WTC11 (cell line): Measurements from ENCODE around the gene BICC1. TPM values are rescaled to one million over a fixed set of nuclear protein-coding genes. Genes with fewer than 3 reads are reported as not detected.

Experiments used
- ATAC-seq: fragments of 200-7000 bp; cut with Tn5 transposase; 2 replicates; pipeline ENCODE4 v1.10.0; 2021; ENCODE audit warnings: mild to moderate bottlenecking, moderate library complexity
- CTCF ChIA-PET: fragments of 300-600 bp; sonication (Branson Sonifier 250); formaldehyde crosslinking; loops from one replicate; lab custom pipeline; 2021; ENCODE audit warnings: antibody characterized with exemption; lab: Charles Lee
- POLR2A ChIA-PET: fragments of 350-600 bp; sonication (Branson Sonifier 250); formaldehyde crosslinking; loops from one replicate; lab custom pipeline; 2021; ENCODE audit warnings: antibody characterized with exemption; lab: Charles Lee
- DNase-seq: peaks from one replicate; pipeline ENCODE4 v3.0.0; 2021; ENCODE audit warnings: low spot score
- H3K27ac Mint-ChIP-seq: 2 replicates; pipeline ENCODE4 v1.8.0; 2021; ENCODE audit warnings: mixed read lengths
- H3K27me3 Mint-ChIP-seq: 2 replicates; pipeline ENCODE4 v1.8.0; 2021; ENCODE audit warnings: low read depth, mild to moderate bottlenecking, moderate library complexity, mixed read lengths
- H3K36me3 Mint-ChIP-seq: 2 replicates; pipeline ENCODE4 v1.8.0; 2021; ENCODE audit warnings: mixed read lengths
- H3K4me1 Mint-ChIP-seq: 2 replicates; pipeline ENCODE4 v1.8.0; 2022; ENCODE audit warnings: mixed read lengths
- H3K4me3 Mint-ChIP-seq: 2 replicates; pipeline ENCODE4 v1.8.0; 2021; ENCODE audit warnings: mild to moderate bottlenecking, moderate library complexity, mixed read lengths
- H3K9me3 Mint-ChIP-seq: 2 replicates; pipeline ENCODE4 v1.8.0; 2021; ENCODE audit warnings: mixed read lengths
- ATF2 ChIP-seq: sonication (generic); formaldehyde crosslinking; IDR thresholded peaks from 2 replicates; pipeline ENCODE4 v1.8.1; 2022; ENCODE audit warnings: low read depth, missing genetic modification reagents, borderline replicate concordance
- CDX4 ChIP-seq: fragments of 250-450 bp; sonication (Bioruptor Pico); IDR thresholded peaks from 2 replicates; pipeline ENCODE4 v1.9.0; 2021; ENCODE audit warnings: moderate library complexity, mild to moderate bottlenecking, inconsistent platforms, borderline replicate concordance
- CREB1 ChIP-seq: sonication (generic); formaldehyde crosslinking; IDR thresholded peaks from 2 replicates; pipeline ENCODE4 v1.8.0; 2023; ENCODE audit warnings: mild to moderate bottlenecking, missing genetic modification reagents
- E2F1 ChIP-seq: sonication (generic); formaldehyde crosslinking; IDR thresholded peaks from 2 replicates; pipeline ENCODE4 v1.8.0; 2022; ENCODE audit warnings: mild to moderate bottlenecking, missing genetic modification reagents
- EMX1 ChIP-seq: fragments of 250-450 bp; sonication (Bioruptor Pico); IDR thresholded peaks from 2 replicates; pipeline ENCODE4 v1.8.0; 2021; ENCODE audit warnings: mild to moderate bottlenecking
- MAX ChIP-seq: sonication (generic); formaldehyde crosslinking; IDR thresholded peaks from 2 replicates; pipeline ENCODE4 v1.8.0; 2022; ENCODE audit warnings: mild to moderate bottlenecking, missing genetic modification reagents
- NFATC4 ChIP-seq: fragments of 250-450 bp; sonication (Bioruptor Pico); IDR thresholded peaks from 2 replicates; pipeline ENCODE4 v1.9.0; 2021; ENCODE audit warnings: mild to moderate bottlenecking
- NFE2L1 ChIP-seq: sonication (generic); formaldehyde crosslinking; IDR thresholded peaks from 2 replicates; pipeline ENCODE4 v1.8.1; 2023; ENCODE audit warnings: missing genetic modification reagents
- NR2C2 ChIP-seq: sonication (generic); formaldehyde crosslinking; IDR thresholded peaks from 2 replicates; pipeline ENCODE4 v1.8.0; 2022; ENCODE audit warnings: mild to moderate bottlenecking, missing genetic modification reagents
- PRDM15 ChIP-seq: sonication (generic); formaldehyde crosslinking; IDR thresholded peaks from 2 replicates; pipeline ENCODE4 v1.8.0; 2022; ENCODE audit warnings: missing genetic modification reagents
- PREB ChIP-seq: sonication (generic); formaldehyde crosslinking; IDR thresholded peaks from 2 replicates; pipeline ENCODE4 v1.8.1; 2022; ENCODE audit warnings: mild to moderate bottlenecking, missing genetic modification reagents, moderate library complexity, borderline replicate concordance
- PRRX2 ChIP-seq: fragments of 250-450 bp; sonication (Bioruptor Pico); IDR thresholded peaks from 2 replicates; pipeline ENCODE4 v1.8.0; 2021; ENCODE audit warnings: mild to moderate bottlenecking
- TCF7 ChIP-seq: sonication (generic); formaldehyde crosslinking; IDR thresholded peaks from 2 replicates; pipeline ENCODE4 v1.8.0; 2022; ENCODE audit warnings: mild to moderate bottlenecking, low read depth, missing genetic modification reagents, moderate library complexity
- TEAD4 ChIP-seq: sonication (generic); formaldehyde crosslinking; IDR thresholded peaks from 2 replicates; pipeline ENCODE4 v1.8.0; 2022; ENCODE audit warnings: mild to moderate bottlenecking, missing genetic modification reagents
- ZMAT4 ChIP-seq: fragments of 250-450 bp; sonication (Bioruptor Pico); IDR thresholded peaks from 2 replicates; pipeline ENCODE4 v1.9.0; 2021; ENCODE audit warnings: mild to moderate bottlenecking
- ZNF263 ChIP-seq: sonication (generic); formaldehyde crosslinking; IDR thresholded peaks from 2 replicates; pipeline ENCODE4 v1.8.1; 2022; ENCODE audit warnings: low read depth, mild to moderate bottlenecking, moderate library complexity, missing genetic modification reagents
- ZNF423 ChIP-seq: fragments of 250-450 bp; sonication (Bioruptor Pico); IDR thresholded peaks from 2 replicates; pipeline ENCODE4 v2.1.2; 2022; ENCODE audit warnings: mild to moderate bottlenecking, moderate library complexity
- ZNF425 ChIP-seq: fragments of 250-450 bp; sonication (Bioruptor Pico); conservative IDR thresholded peaks from 2 replicates; pipeline ENCODE4 v1.9.0; 2021; ENCODE audit warnings: mild to moderate bottlenecking
- ZSCAN18 ChIP-seq: fragments of 250-450 bp; sonication (Bioruptor Pico); IDR thresholded peaks from 2 replicates; pipeline ENCODE4 v2.1.2; 2022; ENCODE audit warnings: mild to moderate bottlenecking, moderate library complexity
- total RNA-seq: library from RNA; stranded (reverse); gene quantifications from 3 replicates; pipeline ENCODE4 v1.2.3, GENCODE V29; 2021

The BICC1 gene
- total RNA-seq, 1 experiment from 2014 or later: 0.61 TPM

GRCh38 chr10:58731276-58731675, 218.6 kb downstream of the BICC1 start:
- TF ChIP-seq TEAD4 (CRISPR knock-in tag) (no peak), EMX1 (CRISPR knock-in tag) (no peak), E2F1 (CRISPR knock-in tag) (no peak)
- TF ChIP-seq, all 79 proteins: peak for 0
- H3K4me3 Mint-ChIP-seq: no peak overlapping the region
- POLR2A ChIA-PET: no interaction called here

GRCh38 chr10:58733436-58733835, 220.8 kb downstream of the BICC1 start:
- no peak for ATAC-seq
- H3K9me3 Mint-ChIP-seq: peaks cover 39% of the 10 kb centered on the region
- CTCF ChIA-PET: interaction anchor here (0.5 kb wide), 1 partner anchor 9 kb away, joined by 3 read pairs; no protein-coding TSS in a partner anchor
- no peaks in the 10 kb centered on the region for H3K27me3 Mint-ChIP-seq
- TF ChIP-seq ATF2 (CRISPR knock-in tag) (no peak), PRRX2 (CRISPR knock-in tag) (no peak), ZNF263 (no peak), ZNF423 (CRISPR knock-in tag) (no peak)
- TF ChIP-seq, all 79 proteins: peak for 0
- no peaks in the 10 kb centered on the region; the same call in 1 of the 2 replicates for H3K4me1 Mint-ChIP-seq
- H3K27ac Mint-ChIP-seq: no peak overlapping the region
- no peak overlapping the region for H3K4me3 Mint-ChIP-seq
- POLR2A ChIA-PET: no interaction called here
- H3K36me3 Mint-ChIP-seq: peaks cover 24% of the 10 kb centered on the region
- DNase-seq: no peak

More at GRCh38 chr10:58731276-58731675, 218.6 kb downstream of the BICC1 start:
- H3K27me3 Mint-ChIP-seq: no peaks in the 10 kb centered on the region
- H3K36me3 Mint-ChIP-seq: peaks cover 21% of the 10 kb centered on the region
- ATAC-seq: no peak
- no peak for DNase-seq
- no peaks in the 10 kb centered on the region; the same call in 1 of the 2 replicates for H3K4me1 Mint-ChIP-seq
- peaks cover 32% of the 10 kb centered on the region for H3K9me3 Mint-ChIP-seq
- CTCF ChIA-PET: no interaction called here
- H3K27ac Mint-ChIP-seq: no peak overlapping the region

- peak; percentile 53; the same call in 1 of the 2 replicates for ATAC-seq
- no peaks in the 10 kb centered on the region for H3K27me3 Mint-ChIP-seq
- no peak for DNase-seq
- POLR2A ChIA-PET: no interaction called here
- peaks cover 24% of the 10 kb centered on the region for H3K36me3 Mint-ChIP-seq
- no peak overlapping the region for H3K4me3 Mint-ChIP-seq
- no peak overlapping the region for H3K27ac Mint-ChIP-seq
- H3K9me3 Mint-ChIP-seq: peaks cover 37% of the 10 kb centered on the region
- no peaks in the 10 kb centered on the region; the same call in 1 of the 2 replicates for H3K4me1 Mint-ChIP-seq
- CTCF ChIA-PET: interaction anchor here (0.8 kb wide), 1 partner anchor 203 kb away, joined by 5 read pairs; no protein-coding TSS in a partner anchor
- no peak for TF ChIP-seq CDX4
- TF ChIP-seq PREB (CRISPR knock-in tag): no peak
- TF ChIP-seq TCF7 (CRISPR knock-in tag): no peak
- no peak for TF ChIP-seq ZNF425 (CRISPR knock-in tag)
- no peak for TF ChIP-seq TEAD4 (CRISPR knock-in tag)
- TF ChIP-seq ZSCAN18: no peak
- no peak for TF ChIP-seq NFE2L1 (CRISPR knock-in tag)
- TF ChIP-seq NR2C2: no peak
- TF ChIP-seq ZMAT4 (CRISPR knock-in tag): no peak
- no peak for TF ChIP-seq MAX (CRISPR knock-in tag)
- no peak for TF ChIP-seq CREB1 (CRISPR knock-in tag)
- TF ChIP-seq NFATC4: no peak
- TF ChIP-seq PRDM15: no peak
Observed at GRCh38 chr10:58734116-58734515, 221.4 kb downstream of the BICC1 start.
